PC-3 (cell line): Measurements from ENCODE around the gene HRH4.

Source experiments
- EZH2phosphoT487 ChIP-seq: fragments of 300-600 bp; sonication (generic); IDR thresholded peaks from 2 replicates; pipeline ENCODE4 v1.6.1; 2018; ENCODE audit warnings: mild to moderate bottlenecking, antibody characterized with exemption, low read length, borderline replicate concordance
- TF ChIP-seq, protein P1 (sequence below): fragments of 300-600 bp; sonication (generic); conservative IDR thresholded peaks from 2 replicates; pipeline ENCODE4 v1.5.1; 2017; ENCODE audit warnings: antibody characterized with exemption, low read depth, mild to moderate bottlenecking, low read length

DNA sequence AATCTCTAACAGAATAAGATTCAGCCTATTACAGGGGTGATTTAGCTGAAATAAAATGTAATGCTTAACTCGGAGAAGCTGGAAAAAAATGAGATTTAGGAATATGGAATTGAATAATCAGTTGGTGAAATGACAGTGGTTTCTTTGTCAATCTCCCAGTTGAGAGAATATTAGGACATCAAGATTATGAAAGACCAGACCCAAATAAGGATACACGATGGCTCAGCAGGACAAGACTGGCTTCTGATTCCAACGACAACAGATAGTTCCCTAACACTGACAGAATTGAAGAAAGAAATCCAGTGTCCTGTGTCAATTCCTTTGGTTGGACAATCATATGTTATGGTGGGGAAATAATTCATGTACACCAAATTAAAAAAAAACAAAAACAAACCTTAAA lies 55.8 kb downstream of the HRH4 start:
- TF ChIP-seq, protein P1, sequence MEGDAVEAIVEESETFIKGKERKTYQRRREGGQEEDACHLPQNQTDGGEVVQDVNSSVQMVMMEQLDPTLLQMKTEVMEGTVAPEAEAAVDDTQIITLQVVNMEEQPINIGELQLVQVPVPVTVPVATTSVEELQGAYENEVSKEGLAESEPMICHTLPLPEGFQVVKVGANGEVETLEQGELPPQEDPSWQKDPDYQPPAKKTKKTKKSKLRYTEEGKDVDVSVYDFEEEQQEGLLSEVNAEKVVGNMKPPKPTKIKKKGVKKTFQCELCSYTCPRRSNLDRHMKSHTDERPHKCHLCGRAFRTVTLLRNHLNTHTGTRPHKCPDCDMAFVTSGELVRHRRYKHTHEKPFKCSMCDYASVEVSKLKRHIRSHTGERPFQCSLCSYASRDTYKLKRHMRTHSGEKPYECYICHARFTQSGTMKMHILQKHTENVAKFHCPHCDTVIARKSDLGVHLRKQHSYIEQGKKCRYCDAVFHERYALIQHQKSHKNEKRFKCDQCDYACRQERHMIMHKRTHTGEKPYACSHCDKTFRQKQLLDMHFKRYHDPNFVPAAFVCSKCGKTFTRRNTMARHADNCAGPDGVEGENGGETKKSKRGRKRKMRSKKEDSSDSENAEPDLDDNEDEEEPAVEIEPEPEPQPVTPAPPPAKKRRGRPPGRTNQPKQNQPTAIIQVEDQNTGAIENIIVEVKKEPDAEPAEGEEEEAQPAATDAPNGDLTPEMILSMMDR: no peak
- no peak for TF ChIP-seq EZH2phosphoT487
